ENCODE data around the gene ADAMTSL2.

The ADAMTSL2 gene

DNA sequence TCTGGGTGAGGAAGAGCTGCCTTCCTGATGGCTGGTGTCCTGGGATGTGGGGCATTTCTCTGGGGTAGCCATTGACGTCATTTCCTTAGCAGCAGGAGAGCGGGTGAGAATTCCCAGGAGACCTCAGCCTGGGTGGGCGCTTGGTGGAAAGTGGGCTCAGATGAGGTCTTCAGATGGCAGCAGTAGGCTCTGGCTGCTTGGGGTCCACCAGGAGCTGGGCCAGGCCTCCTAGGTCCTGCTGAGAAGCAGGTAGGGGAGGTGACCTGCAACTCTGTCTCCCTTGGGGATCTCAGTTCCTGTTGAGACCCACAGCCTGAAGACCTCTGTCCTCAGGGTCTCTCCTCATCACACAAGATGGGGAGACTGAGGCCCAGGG lies 43.2 kb downstream of the ADAMTSL2 start:
- Histone ChIP-seq H3K9ac (ENCODE audit: low read length) (no peak overlapping the region), H3K9me2 (replicated peaks; ENCODE audit: insufficient read depth, low read length) (no peaks in the 10 kb centered on the region), H3K79me2 (ENCODE audit: insufficient read depth, low read length) (no peaks in the 10 kb centered on the region), H3K27ac (ENCODE audit: low read depth, low read length) (no peak overlapping the region), H3K4me2 (ENCODE audit: low read depth, low read length, poor library complexity, severe bottlenecking) (no peak overlapping the region), H3F3A (ENCODE audit: insufficient read depth) (no peaks in the 10 kb centered on the region), H3K9me3 (ENCODE audit: insufficient read depth, low read length) (no peaks in the 10 kb centered on the region), H4K20me1 (ENCODE audit: low read depth, low read length) (no peaks in the 10 kb centered on the region), H3K27me3 (ENCODE audit: low read length) (no peaks in the 10 kb centered on the region), H3K4me3 (ENCODE audit: insufficient read depth, low read length, poor library complexity, severe bottlenecking) (no peak overlapping the region), H2AFZ (ENCODE audit: low read depth, low read length, severe bottlenecking) (no peak overlapping the region), H3K36me3 (ENCODE audit: low read length) (no peaks in the 10 kb centered on the region)
- TF ChIP-seq CTCF (IDR thresholded peaks at IDR 0.05; ENCODE audit: insufficient read depth, low read length, poor library complexity, severe bottlenecking) = no peak
- no peak for TF ChIP-seq EZH2phosphoT487 (conservative IDR thresholded peaks at IDR 0.05; ENCODE audit: low read length)

DNA sequence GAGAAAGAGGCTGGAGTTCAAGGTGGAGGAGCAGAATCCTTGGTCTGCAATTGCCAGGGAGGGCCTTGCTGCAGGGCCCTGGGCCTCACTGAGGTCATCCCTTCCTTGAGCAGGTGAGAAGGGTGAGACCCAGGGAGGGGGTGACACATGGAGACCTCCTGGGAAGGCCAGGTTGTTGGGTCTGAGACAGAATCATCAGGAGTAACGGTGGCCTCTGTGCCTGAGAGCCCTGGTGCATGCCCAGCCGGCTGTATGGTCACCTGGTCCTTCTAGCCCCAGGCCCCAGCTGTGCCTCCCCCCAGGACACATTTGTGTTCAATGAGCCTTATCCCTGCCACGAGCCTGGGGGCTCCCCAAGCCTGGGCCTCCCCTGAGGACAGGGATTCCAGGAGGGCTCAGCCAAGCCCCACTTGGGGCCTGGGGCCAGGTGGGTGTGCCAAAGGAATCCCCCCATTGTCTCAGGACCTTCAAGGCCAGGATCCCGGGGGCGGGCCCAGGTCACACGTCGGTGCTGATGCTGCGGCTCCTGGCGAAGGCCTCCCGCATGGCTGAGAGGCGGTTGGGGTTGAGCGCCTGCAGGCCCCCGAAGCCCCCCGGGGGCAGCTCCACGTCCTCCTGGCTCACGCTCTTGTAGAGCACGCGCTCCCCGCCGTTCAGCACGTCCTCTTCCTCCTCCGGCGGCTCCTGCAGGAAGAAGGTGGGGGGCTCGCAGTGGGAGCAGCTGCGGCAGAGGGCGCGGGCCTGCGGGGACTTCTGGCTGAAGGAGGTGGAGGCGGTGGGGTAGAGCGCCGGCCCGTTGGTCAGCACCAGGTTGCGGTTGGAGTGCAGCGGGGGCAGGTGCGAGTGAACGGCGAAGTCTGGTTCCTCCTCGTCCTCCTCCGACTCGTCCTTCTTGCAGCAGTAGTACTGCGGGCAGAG lies 44.3 kb downstream of the ADAMTSL2 start:
- Histone ChIP-seq H3K4me3 (ENCODE audit: insufficient read depth, low read length, poor library complexity, severe bottlenecking) (no peak overlapping the region), H4K20me1 (ENCODE audit: low read depth, low read length) (no peaks in the 10 kb centered on the region), H3K27me3 (ENCODE audit: low read length) (no peaks in the 10 kb centered on the region), H3K9me2 (replicated peaks; ENCODE audit: insufficient read depth, low read length) (no peaks in the 10 kb centered on the region), H3K36me3 (ENCODE audit: low read length) (no peaks in the 10 kb centered on the region), H3K27ac (ENCODE audit: low read depth, low read length) (no peak overlapping the region), H3K9me3 (ENCODE audit: insufficient read depth, low read length) (no peaks in the 10 kb centered on the region), H2AFZ (ENCODE audit: low read depth, low read length, severe bottlenecking) (no peak overlapping the region), H3K9ac (ENCODE audit: low read length) (no peak overlapping the region), H3F3A (ENCODE audit: insufficient read depth) (no peaks in the 10 kb centered on the region), H3K79me2 (ENCODE audit: insufficient read depth, low read length) (no peaks in the 10 kb centered on the region), H3K4me2 (ENCODE audit: low read depth, low read length, poor library complexity, severe bottlenecking) (no peak overlapping the region)
- TF ChIP-seq CTCF (IDR thresholded peaks at IDR 0.05; ENCODE audit: insufficient read depth, low read length, poor library complexity, severe bottlenecking) (no peak), EZH2phosphoT487 (conservative IDR thresholded peaks at IDR 0.05; ENCODE audit: low read length) (no peak)

DNA sequence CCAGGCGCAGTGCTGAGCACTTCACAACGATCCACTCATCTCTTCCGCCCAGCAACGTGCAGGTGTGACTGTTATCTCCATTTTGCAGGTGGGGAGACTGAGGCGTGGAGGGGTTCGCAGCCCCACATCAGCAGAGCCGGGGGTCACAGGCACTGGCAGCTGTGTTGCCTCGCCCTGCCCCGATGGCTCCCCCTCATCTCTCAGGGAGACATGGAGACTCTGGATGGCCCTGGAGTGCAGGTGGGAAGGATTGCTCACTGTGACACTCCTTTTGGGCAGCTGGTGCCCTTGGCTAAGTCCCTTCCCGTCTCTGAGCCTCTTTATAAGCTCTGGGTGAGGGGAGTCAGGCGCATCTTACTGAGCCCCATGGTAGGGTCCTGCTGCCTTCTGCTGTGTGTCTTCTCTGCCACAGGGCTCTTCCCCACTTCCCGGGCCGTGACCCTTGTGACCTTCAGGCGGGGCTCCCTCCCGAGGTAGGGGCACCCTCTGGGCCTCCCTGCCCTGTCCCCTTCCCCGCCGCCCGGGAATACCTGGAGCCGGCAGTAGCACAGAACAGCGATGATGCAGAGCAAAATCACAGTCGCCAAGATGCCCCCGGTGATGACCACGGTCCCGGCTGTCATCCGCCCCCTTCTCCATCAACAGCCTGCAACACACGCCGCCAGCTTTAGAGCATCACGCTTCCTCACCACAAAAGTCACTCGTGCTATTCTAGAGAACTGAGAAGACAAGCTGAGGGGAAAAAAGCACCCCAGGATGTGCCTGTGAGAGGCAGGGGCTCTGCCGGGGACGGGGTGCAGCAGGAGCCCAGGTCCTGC lies 45.3 kb downstream of the ADAMTSL2 start:
- no peak overlapping the region for H2AFZ ChIP-seq (ENCODE audit: low read depth, low read length, severe bottlenecking)
- no peaks in the 10 kb centered on the region for H4K20me1 ChIP-seq (ENCODE audit: low read depth, low read length)
- H3K9me2 ChIP-seq (replicated peaks; ENCODE audit: insufficient read depth, low read length) = no peaks in the 10 kb centered on the region
- no peaks in the 10 kb centered on the region for H3K79me2 ChIP-seq (ENCODE audit: insufficient read depth, low read length)
- H3K27me3 ChIP-seq (ENCODE audit: low read length) = no peaks in the 10 kb centered on the region
- no peak overlapping the region for H3K9ac ChIP-seq (ENCODE audit: low read length)
- H3K4me3 ChIP-seq (ENCODE audit: insufficient read depth, low read length, poor library complexity, severe bottlenecking) = no peak overlapping the region
- H3K27ac ChIP-seq (ENCODE audit: low read depth, low read length) = no peak overlapping the region
- H3K36me3 ChIP-seq (ENCODE audit: low read length) = no peaks in the 10 kb centered on the region
- no peaks in the 10 kb centered on the region for H3K9me3 ChIP-seq (ENCODE audit: insufficient read depth, low read length)
- no peaks in the 10 kb centered on the region for H3F3A ChIP-seq (ENCODE audit: insufficient read depth)
- H3K4me2 ChIP-seq (ENCODE audit: low read depth, low read length, poor library complexity, severe bottlenecking) = no peak overlapping the region
- TF ChIP-seq EZH2phosphoT487 (conservative IDR thresholded peaks at IDR 0.05; ENCODE audit: low read length) = no peak
- no peak for TF ChIP-seq CTCF (IDR thresholded peaks at IDR 0.05; ENCODE audit: insufficient read depth, low read length, poor library complexity, severe bottlenecking)
